ENCODE data around the gene CTNNBIP1.

GRCh38 chr1:9801909-9802308 lies 108.2 kb downstream of the CTNNBIP1 start:
- no peak for TF ChIP-seq CTCF (conservative IDR thresholded peaks at IDR 0.05)
- TF ChIP-seq EZH2 (IDR thresholded peaks at IDR 0.05; ENCODE audit: low read depth), result no peak

Measured in PC-9 (cell line).